GM12878 (cell line): Measurements from ENCODE around the gene ZNF462. TPM values are rescaled to one million over a fixed set of nuclear protein-coding genes. Genes with fewer than 3 reads are reported as not detected.

ENCODE experiments used
- ATAC-seq: fragments of 200-7000 bp; cut with Tn5 transposase; 3 replicates; pipeline ENCODE4 v1.9.1; 2020; ENCODE audit warnings: mild to moderate bottlenecking, moderate library complexity
- BruUV-seq: library from RNA; stranded (reverse); fragments of 400-500 nt; replicated peaks from 2 replicates; lab custom pipeline; 2021; lab: Mats Ljungman, UMichigan
- CTCF ChIA-PET: fragments of 300-600 bp; sonication (Branson Sonifier 250); formaldehyde crosslinking; extraction: SDS; loops from one replicate; lab custom pipeline; 2021; ENCODE audit warnings: inconsistent platforms; lab: Yijun Ruan, JAX
- POLR2A ChIA-PET: fragments of 350-600 bp; formaldehyde crosslinking; extraction: SDS; loops from one replicate; lab custom pipeline; 2021; ENCODE audit warnings: inconsistent platforms; lab: Charles Lee
- RAD21 ChIA-PET: fragments of 300-600 bp; sonication (Branson Sonifier 250); formaldehyde crosslinking; loops from one replicate; lab custom pipeline; 2023; ENCODE audit warnings: antibody characterized with exemption; ENCODE audit not compliant: unreplicated experiment; lab: Charles Lee
- SMC1A ChIA-PET: fragments of 300-600 bp; sonication (Branson Sonifier 250); formaldehyde crosslinking; loops from one replicate; lab custom pipeline; 2023; ENCODE audit not compliant: unreplicated experiment, uncharacterized antibody; lab: Charles Lee
- DNase-seq: peaks from one replicate; pipeline ENCODE4 v3.0.0-alpha.2; 2011; ENCODE audit warnings: low read depth, low spot score
- FAIRE-seq: peaks from 3 replicates; lab custom pipeline; 2011; peaks lifted over from hg19 to GRCh38; lab: Jason Lieb, UNC
- H2AFZ ChIP-seq: 2 replicates; pipeline ENCODE4 v1.6.0; 2011; ENCODE audit warnings: low read depth, low read length, control low read depth; ENCODE audit not compliant: control insufficient read depth
- H3K27ac ChIP-seq: 2 replicates; pipeline ENCODE4 v1.5.1; 2011; ENCODE audit warnings: control low read depth; ENCODE audit not compliant: control insufficient read depth, insufficient read depth
- H3K27me3 ChIP-seq, 2 experiments: replicated peaks in 1 of 2; 2 replicates each; pipeline versions ENCODE4 v1.6.0 to v1.6.1; 2011; ENCODE audit warnings: low read length in 1 of 2; ENCODE audit not compliant: control insufficient read depth in 2 of 2, insufficient read depth in 2 of 2
- H3K36me3 ChIP-seq, 2 experiments: 2 replicates each; pipeline ENCODE4 v1.5.1; 2011; ENCODE audit warnings: low read length in 1 of 2; ENCODE audit not compliant: control insufficient read depth in 2 of 2, insufficient read depth in 2 of 2
- H3K4me1 ChIP-seq: 2 replicates; pipeline ENCODE4 v1.6.1; 2011; ENCODE audit warnings: mild to moderate bottlenecking, low read length, moderate library complexity, mixed read lengths; ENCODE audit not compliant: control insufficient read depth, insufficient read depth
- H3K4me2 ChIP-seq: 2 replicates; pipeline ENCODE4 v1.6.0; 2011; ENCODE audit warnings: control low read depth; ENCODE audit not compliant: control insufficient read depth, insufficient read depth
- H3K4me3 ChIP-seq: fragments of 200-600 bp; sonication (generic); 2 replicates; pipeline ENCODE4 v1.5.1; 2016
- H3K79me2 ChIP-seq: 2 replicates; pipeline ENCODE4 v1.6.0; 2011; ENCODE audit warnings: low read length; ENCODE audit not compliant: control insufficient read depth, insufficient read depth
- H3K9ac ChIP-seq: 2 replicates; pipeline ENCODE4 v1.8.0; 2011; ENCODE audit warnings: low read length, control low read depth, mixed read lengths; ENCODE audit not compliant: control insufficient read depth, insufficient read depth
- H3K9me3 ChIP-seq: replicated peaks from 3 replicates; pipeline ENCODE4 v1.5.1; 2011; ENCODE audit warnings: mild to moderate bottlenecking, low read length; ENCODE audit not compliant: control insufficient read depth, insufficient read depth
- H4K20me1 ChIP-seq: 2 replicates; pipeline ENCODE4 v1.6.0; 2011; ENCODE audit not compliant: control insufficient read depth, insufficient read depth
- HDGF ChIP-seq: fragments of 450-650 bp; IDR thresholded peaks from 2 replicates; pipeline ENCODE4 v1.6.1; 2016; ENCODE audit warnings: antibody characterized with exemption
- IKZF1 ChIP-seq: fragments of 450-650 bp; conservative IDR thresholded peaks from 2 replicates; pipeline ENCODE4 v1.6.1; 2017; ENCODE audit warnings: antibody characterized with exemption, mild to moderate bottlenecking
- IKZF2 ChIP-seq, 2 experiments: fragments of 450-650 bp; IDR thresholded peaks; 2 replicates each; pipeline ENCODE4 v1.6.1; 2017; ENCODE audit warnings: mild to moderate bottlenecking in 2 of 2, moderate library complexity in 2 of 2
- NBN ChIP-seq: fragments of 450-650 bp; IDR thresholded peaks from 2 replicates; pipeline ENCODE4 v1.6.1; 2016
- ZNF24 ChIP-seq: fragments of 450-650 bp; IDR thresholded peaks from 2 replicates; pipeline ENCODE4 v1.6.1; 2017; ENCODE audit warnings: antibody characterized with exemption, mild to moderate bottlenecking
- WGBS: methylation state at CpG from one replicate; pipeline ENCODE4 v1.1.6; 2016; ENCODE audit warnings: low lambda C conversion rate; ENCODE audit not compliant: insufficient replicate concordance, insufficient coverage; ENCODE audit errors: missing lambda C conversion rate; 5-methylcytosine and 5-hydroxymethylcytosine counted together
- in situ Hi-C: fragments of 300-500 bp; cut with MboI; formaldehyde crosslinking; loops from 9 replicates; pipeline ENCODE4 v1.14.3; 2018; ENCODE audit warnings: mixed read lengths
- intact Hi-C: fragments of 100-400 bp; cut with micrococcal nuclease; formaldehyde crosslinking; loops from one replicate; pipeline ENCODE4 v1.14.2; 2022; ENCODE audit not compliant: unreplicated experiment
- polyA plus RNA-seq, 11 experiments: library from polyadenylated mRNA; depleted of rRNA in 4 of 11; unstranded in 6 of 11; stranded (reverse) in 5 of 11; fragments of >200 nt; fragmentation: Nextera tagmentation in 4 of 11; fragmentation: Illumina TruSeq in 1 of 11; extraction: Ambion mirVana in 4 of 11; extraction: Trizol in 1 of 11; gene quantifications; 1 replicate in 1 of 11; 2 replicates in 10 of 11; pipeline versions ENCODE4 v1.2.1 to v1.2.3, GENCODE V29; 2011 to 2016; ENCODE audit warnings: inconsistent platforms in 2 of 11, missing spikeins in 2 of 11, low read depth in 1 of 11
- total RNA-seq, 4 experiments: library from RNA; depleted of rRNA in 3 of 4; stranded (reverse); fragments of >200 nt in 3 of 4; fragmentation: Illumina TruSeq in 1 of 4; extraction: Trizol in 1 of 4; gene quantifications; 2 replicates each; pipeline versions ENCODE4 v1.2.1 to v1.2.3, GENCODE V29; 2013 to 2021
- TF ChIP-seq, protein P1 (sequence below): fragments of 450-650 bp; IDR thresholded peaks from 2 replicates; pipeline ENCODE4 v1.6.1; 2017; ENCODE audit warnings: mild to moderate bottlenecking, moderate library complexity
- TF ChIP-seq, protein P2 (sequence below): IDR thresholded peaks from 2 replicates; pipeline ENCODE4 v1.6.1; 2011; ENCODE audit warnings: borderline replicate concordance, low read depth, mild to moderate bottlenecking, moderate library complexity, mixed read lengths, low read length; ENCODE audit not compliant: insufficient read depth; ENCODE audit errors: extremely low read length

ZNF462 gene
- total and polyA plus RNA-seq, 10 of the 15 experiments (the other 5 are each of a cell fraction or from before 2014, with no cell fraction given), result 0.27 to 13.7 (median 0.55) TPM

DNA sequence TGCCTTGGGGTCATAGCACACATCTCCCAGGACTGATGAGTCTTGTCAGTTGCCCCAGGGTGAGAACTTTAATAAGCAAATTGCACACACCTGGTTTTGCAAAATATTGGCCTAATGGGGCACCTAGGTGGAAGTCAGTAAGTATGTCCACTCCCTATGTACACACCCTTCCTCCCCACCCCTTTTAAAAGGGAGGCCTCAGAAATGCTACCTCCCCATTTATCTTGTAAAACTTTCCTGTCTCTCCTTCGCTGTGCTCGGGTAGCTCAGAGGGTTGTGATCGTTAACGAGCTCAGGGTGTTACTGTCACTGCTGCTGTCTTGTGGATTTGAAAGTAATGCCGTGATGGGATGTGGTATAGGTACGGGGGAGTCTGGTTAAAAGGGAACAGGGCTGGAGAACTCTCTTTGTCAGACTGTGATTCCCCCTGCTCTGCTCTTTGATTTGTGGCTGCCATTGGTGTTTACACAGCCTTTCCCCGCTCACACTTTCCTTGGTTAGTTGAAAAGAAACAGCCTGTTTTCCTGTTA is 26.2 kb downstream of the ZNF462 start:
- H3K4me3 ChIP-seq, result no peak overlapping the region
- DNase-seq (no peak), FAIRE-seq (no peak), ATAC-seq (peak; percentile 66)
- H2AFZ ChIP-seq, result no peak overlapping the region
- SMC1A ChIA-PET, result interaction anchor here (0.7 to 17.7 kb wide), 8 partner anchors 10 to 253 kb away, joined by 3 to 219 read pairs (median 4); partner anchors contain the start of gene ZNF462
- no peak overlapping the region for H3K9ac ChIP-seq
- in situ Hi-C loops, result no loop called here
- TF ChIP-seq, protein P1, sequence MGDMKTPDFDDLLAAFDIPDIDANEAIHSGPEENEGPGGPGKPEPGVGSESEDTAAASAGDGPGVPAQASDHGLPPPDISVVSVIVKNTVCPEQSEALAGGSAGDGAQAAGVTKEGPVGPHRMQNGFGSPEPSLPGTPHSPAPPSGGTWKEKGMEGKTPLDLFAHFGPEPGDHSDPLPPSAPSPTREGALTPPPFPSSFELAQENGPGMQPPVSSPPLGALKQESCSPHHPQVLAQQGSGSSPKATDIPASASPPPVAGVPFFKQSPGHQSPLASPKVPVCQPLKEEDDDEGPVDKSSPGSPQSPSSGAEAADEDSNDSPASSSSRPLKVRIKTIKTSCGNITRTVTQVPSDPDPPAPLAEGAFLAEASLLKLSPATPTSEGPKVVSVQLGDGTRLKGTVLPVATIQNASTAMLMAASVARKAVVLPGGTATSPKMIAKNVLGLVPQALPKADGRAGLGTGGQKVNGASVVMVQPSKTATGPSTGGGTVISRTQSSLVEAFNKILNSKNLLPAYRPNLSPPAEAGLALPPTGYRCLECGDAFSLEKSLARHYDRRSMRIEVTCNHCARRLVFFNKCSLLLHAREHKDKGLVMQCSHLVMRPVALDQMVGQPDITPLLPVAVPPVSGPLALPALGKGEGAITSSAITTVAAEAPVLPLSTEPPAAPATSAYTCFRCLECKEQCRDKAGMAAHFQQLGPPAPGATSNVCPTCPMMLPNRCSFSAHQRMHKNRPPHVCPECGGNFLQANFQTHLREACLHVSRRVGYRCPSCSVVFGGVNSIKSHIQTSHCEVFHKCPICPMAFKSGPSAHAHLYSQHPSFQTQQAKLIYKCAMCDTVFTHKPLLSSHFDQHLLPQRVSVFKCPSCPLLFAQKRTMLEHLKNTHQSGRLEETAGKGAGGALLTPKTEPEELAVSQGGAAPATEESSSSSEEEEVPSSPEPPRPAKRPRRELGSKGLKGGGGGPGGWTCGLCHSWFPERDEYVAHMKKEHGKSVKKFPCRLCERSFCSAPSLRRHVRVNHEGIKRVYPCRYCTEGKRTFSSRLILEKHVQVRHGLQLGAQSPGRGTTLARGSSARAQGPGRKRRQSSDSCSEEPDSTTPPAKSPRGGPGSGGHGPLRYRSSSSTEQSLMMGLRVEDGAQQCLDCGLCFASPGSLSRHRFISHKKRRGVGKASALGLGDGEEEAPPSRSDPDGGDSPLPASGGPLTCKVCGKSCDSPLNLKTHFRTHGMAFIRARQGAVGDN, result 0 out of 2 replicates have a peak, but pooled peaks have one; percentile 34
- no peak for TF ChIP-seq HDGF
- 0 out of 2 replicates have a peak, but pooled peaks have one; percentile 16 for TF ChIP-seq NBN
- 0 out of 2 replicates have a peak, but pooled peaks have one; percentile 33 for TF ChIP-seq ZNF24
- peak; percentile 22 to 36; a peak in 2 of 4 replicates for TF ChIP-seq IKZF2 (IDR thresholded peaks at IDR 0.05)
- peak; percentile 46 for TF ChIP-seq IKZF1
- TF ChIP-seq, protein P2, sequence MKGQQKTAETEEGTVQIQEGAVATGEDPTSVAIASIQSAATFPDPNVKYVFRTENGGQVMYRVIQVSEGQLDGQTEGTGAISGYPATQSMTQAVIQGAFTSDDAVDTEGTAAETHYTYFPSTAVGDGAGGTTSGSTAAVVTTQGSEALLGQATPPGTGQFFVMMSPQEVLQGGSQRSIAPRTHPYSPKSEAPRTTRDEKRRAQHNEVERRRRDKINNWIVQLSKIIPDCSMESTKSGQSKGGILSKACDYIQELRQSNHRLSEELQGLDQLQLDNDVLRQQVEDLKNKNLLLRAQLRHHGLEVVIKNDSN, result no peak
- H3K27ac ChIP-seq, result no peak overlapping the region
- intact Hi-C loops, result no loop called here
- CTCF ChIA-PET, result interaction anchor here (1.3 to 2.0 kb wide), 3 partner anchors 11 to 34 kb away, joined by 3 to 6 read pairs (median 5); no protein-coding TSS in a partner anchor
- no peaks in the 10 kb centered on the region for H4K20me1 ChIP-seq
- no peaks in the 10 kb centered on the region for H3K79me2 ChIP-seq
- WGBS, result 9% methylated on average over 7 of the region's 7 CpGs
- no peaks in the 10 kb centered on the region for H3K4me1 ChIP-seq
- POLR2A ChIA-PET, result interaction anchor here (1.5 to 2.6 kb wide), 2 partner anchors 13 to 15 kb away, joined by 6 to 8 read pairs; no protein-coding TSS in a partner anchor
- H3K27me3 ChIP-seq, result no peaks in the 10 kb centered on the region
- H3K9me3 ChIP-seq, result no peaks in the 10 kb centered on the region
- no peak overlapping the region for H3K4me2 ChIP-seq
- no peaks in the 10 kb centered on the region for H3K36me3 ChIP-seq
- BruUV-seq, result no TSS peak
- RAD21 ChIA-PET, result interaction anchor here (1.4 to 3.8 kb wide), 6 partner anchors 20 to 92 kb away, joined by 3 to 21 read pairs (median 8); no protein-coding TSS in a partner anchor
